HepG2 (cell line): ENCODE measurements around the gene MTHFD1L. TPM values are rescaled to one million over a fixed set of nuclear protein-coding genes. Genes with fewer than 3 reads are reported as not detected.

ENCODE experiments used
- ATAC-seq: fragments of 200-7000 bp; cut with Tn5 transposase; 3 replicates; pipeline ENCODE4 v1.9.1; 2020; ENCODE audit warnings: mild to moderate bottlenecking, moderate library complexity
- BruUV-seq: library from RNA; stranded (reverse); fragments of 400-500 nt; replicated peaks from 2 replicates; lab custom pipeline; 2021; lab: Mats Ljungman, UMichigan
- CTCF ChIA-PET: fragments of 300-600 bp; formaldehyde crosslinking; extraction: SDS; loops from one replicate; lab custom pipeline; 2021; ENCODE audit warnings: low total read pairs, inconsistent platforms, low intra/inter-chr PET ratio; lab: Yijun Ruan, JAX
- POLR2A ChIA-PET: fragments of 350-600 bp; sonication (Branson Sonifier 250); formaldehyde crosslinking; loops from one replicate; lab custom pipeline; 2020; ENCODE audit warnings: antibody characterized with exemption, inconsistent platforms; lab: Yijun Ruan, JAX
- DNase-seq: peaks from one replicate; pipeline ENCODE4 v3.0.0-alpha.2; 2015; ENCODE audit warnings: low spot score
- FAIRE-seq: peaks from 3 replicates; lab custom pipeline; 2011; peaks lifted over from hg19 to GRCh38; lab: Jason Lieb, UNC
- H2AFZ ChIP-seq: one replicate; pipeline ENCODE4 v1.6.1; 2011; ENCODE audit warnings: low read length, inconsistent platforms
- H3K27ac ChIP-seq: fragments of 300-600 bp; 3 replicates; pipeline ENCODE4 v1.8.0; 2011; ENCODE audit warnings: mixed run types, mild to moderate bottlenecking, mixed read lengths, low read length, inconsistent platforms; ENCODE audit not compliant: insufficient read depth; ENCODE audit errors: extremely low read length
- H3K27me3 ChIP-seq, 2 experiments: fragments of 200-600 bp in 1 of 2; 2 replicates in 1 of 2; 3 replicates in 1 of 2; pipeline versions ENCODE4 v1.6.0 to v1.8.0; 2011; ENCODE audit warnings: low read length in 2 of 2, mild to moderate bottlenecking in 2 of 2, moderate library complexity in 2 of 2, inconsistent platforms in 1 of 2; ENCODE audit not compliant: insufficient read depth in 2 of 2, control insufficient read depth in 1 of 2
- H3K36me3 ChIP-seq, 2 experiments: fragments of 200-600 bp in 1 of 2; replicated peaks in 1 of 2; 2 replicates in 1 of 2; 3 replicates in 1 of 2; pipeline versions ENCODE4 v1.5.1 to v1.8.0; 2011; ENCODE audit warnings: low read length in 2 of 2, inconsistent platforms in 1 of 2; ENCODE audit not compliant: insufficient read depth in 2 of 2, control insufficient read depth in 1 of 2
- H3K4me1 ChIP-seq: 2 replicates; pipeline ENCODE4 v1.5.1; 2012; ENCODE audit warnings: low read length, inconsistent platforms; ENCODE audit not compliant: insufficient read depth
- H3K4me2 ChIP-seq: 2 replicates; pipeline ENCODE4 v1.6.0; 2011; ENCODE audit warnings: low read depth, low read length, inconsistent platforms
- H3K4me3 ChIP-seq, 3 experiments: fragments of 200-600 bp in 1 of 3; sonication (generic), shearing (Covaris generic) in 1 of 3; replicated peaks in 1 of 3; 2 replicates each; pipeline ENCODE4 v1.5.1; 2011 to 2016; ENCODE audit warnings: low read length in 3 of 3, inconsistent platforms in 2 of 3, low read depth in 2 of 3, mild to moderate bottlenecking in 2 of 3, control low read depth in 1 of 3, mixed read lengths in 1 of 3; ENCODE audit not compliant: insufficient read depth in 1 of 3
- H3K79me2 ChIP-seq: one replicate; pipeline ENCODE4 v1.6.1; 2011; ENCODE audit warnings: low read length, inconsistent platforms; ENCODE audit not compliant: insufficient read depth
- H3K9ac ChIP-seq: 2 replicates; pipeline ENCODE4 v1.6.0; 2011; ENCODE audit warnings: mild to moderate bottlenecking, low read depth, low read length, inconsistent platforms; ENCODE audit not compliant: insufficient read depth
- H3K9me3 ChIP-seq: 2 replicates; pipeline ENCODE4 v1.5.1; 2012; ENCODE audit warnings: mild to moderate bottlenecking, low read length
- H4K20me1 ChIP-seq: 2 replicates; pipeline ENCODE4 v1.6.0; 2011; ENCODE audit warnings: inconsistent platforms, mild to moderate bottlenecking, low read length, moderate library complexity; ENCODE audit not compliant: insufficient read depth
- CENPX ChIP-seq: sonication (generic); formaldehyde crosslinking; IDR thresholded peaks from 2 replicates; pipeline ENCODE4 v1.9.0; 2021; ENCODE audit warnings: mild to moderate bottlenecking, missing genetic modification reagents, moderate library complexity
- MED8 ChIP-seq: sonication (generic); formaldehyde crosslinking; IDR thresholded peaks from 2 replicates; pipeline ENCODE4 v1.8.1; 2023; ENCODE audit warnings: mild to moderate bottlenecking, missing genetic modification reagents; ENCODE audit not compliant: insufficient replicate concordance
- NR2F6 ChIP-seq, 2 experiments: IDR thresholded peaks; 2 replicates each; pipeline ENCODE4 v1.6.1; 2016; ENCODE audit warnings: antibody characterized with exemption in 1 of 2, mild to moderate bottlenecking in 1 of 2
- PCBP1 ChIP-seq: fragments of 200-400 bp; formaldehyde crosslinking; IDR thresholded peaks from 2 replicates; pipeline ENCODE4 v1.6.1; 2017; ENCODE audit warnings: mild to moderate bottlenecking, low read depth, low read length, borderline replicate concordance
- PRPF4 ChIP-seq: fragments of 200-400 bp; formaldehyde crosslinking; IDR thresholded peaks from 2 replicates; pipeline ENCODE4 v1.6.1; 2016; ENCODE audit warnings: low read length, low read depth; ENCODE audit not compliant: poor library complexity, severe bottlenecking
- ZNF367 ChIP-seq: sonication (generic); formaldehyde crosslinking; IDR thresholded peaks from 2 replicates; pipeline ENCODE4 v1.4.0; 2020; ENCODE audit warnings: missing genetic modification reagents, borderline replicate concordance
- ZNF609 ChIP-seq: sonication (generic); formaldehyde crosslinking; IDR thresholded peaks from 2 replicates; pipeline ENCODE4 v1.4.0; 2020; ENCODE audit warnings: mild to moderate bottlenecking, missing genetic modification reagents, borderline replicate concordance
- ZNF704 ChIP-seq: sonication (generic); formaldehyde crosslinking; IDR thresholded peaks from 2 replicates; pipeline ENCODE4 v1.8.1; 2023; ENCODE audit warnings: mild to moderate bottlenecking, inconsistent platforms, moderate library complexity, missing genetic modification reagents, borderline replicate concordance
- WGBS: methylation state at CpG from one replicate; pipeline ENCODE4 v1.1.6; 2017; ENCODE audit warnings: low lambda C conversion rate; 5-methylcytosine and 5-hydroxymethylcytosine counted together
- in situ Hi-C: cut with HindIII; loops from 2 replicates; pipeline ENCODE4 v1.10.0; 2017; ENCODE audit warnings: low pct_unique_long_range_greater_than_20kb; ENCODE audit not compliant: extremely low pct_ligation_motif_present
- intact Hi-C: fragments of 100-400 bp; cut with micrococcal nuclease; formaldehyde crosslinking; loops from one replicate; pipeline ENCODE4 v1.10.0; 2022; ENCODE audit not compliant: unreplicated experiment
- polyA plus RNA-seq, 8 experiments: library from polyadenylated mRNA; depleted of rRNA in 3 of 8; stranded (reverse) in 7 of 8; unstranded in 1 of 8; fragments of >200 nt; fragmentation: Illumina TruSeq in 4 of 8; extraction: Trizol in 4 of 8; gene quantifications; 2 replicates each; pipeline versions ENCODE4 v1.2.1 to v1.2.3, GENCODE V29; 2011 to 2016; ENCODE audit warnings: low read depth in 4 of 8, missing spikeins in 1 of 8, mixed read lengths in 1 of 8; ENCODE audit not compliant: insufficient read depth in 1 of 8
- total RNA-seq, 5 experiments: library from RNA; depleted of rRNA; stranded (reverse); fragments of >200 nt; fragmentation: Illumina TruSeq; extraction: Trizol; gene quantifications; 2 replicates each; pipeline ENCODE4 v1.2.3, GENCODE V29; 2016; ENCODE audit warnings: low read depth in 1 of 5

MTHFD1L gene
- total and polyA plus RNA-seq, 2 of the 13 experiments (the other 11 are each of a cell fraction or from before 2014, with no cell fraction given): 24.0 to 39.6 TPM

- Histone ChIP-seq H3K9ac (no peak overlapping the region), H3K4me3 (no peak overlapping the region), H3K27me3 (no peaks in the 10 kb centered on the region), H2AFZ (no peak overlapping the region), H3K9me3 (no peaks in the 10 kb centered on the region), H3K4me2 (no peak overlapping the region), H3K4me1 (peaks cover 38% of the 10 kb centered on the region), H3K36me3 (no peaks in the 10 kb centered on the region), H3K79me2 (no peaks in the 10 kb centered on the region), H4K20me1 (no peaks in the 10 kb centered on the region), H3K27ac (no peak overlapping the region)
- no peak for ATAC-seq
- TF ChIP-seq NR2F6 (IDR thresholded peaks at IDR 0.05): no peak
- TF ChIP-seq NR2F6 (CRISPR knock-in tag; IDR thresholded peaks at IDR 0.05): no peak
- no peak for TF ChIP-seq ZNF704 (CRISPR knock-in tag)
- TF ChIP-seq ZNF609 (CRISPR knock-in tag): no peak
- TF ChIP-seq PCBP1: no peak
- TF ChIP-seq CENPX (CRISPR knock-in tag): no peak
- TF ChIP-seq ZNF367 (CRISPR knock-in tag): no peak
- no peak for TF ChIP-seq PRPF4
- TF ChIP-seq MED8 (CRISPR knock-in tag): no peak
- ChIA-PET POLR2A (no interaction called here), CTCF (no interaction called here)
- in situ Hi-C loops: no loop called here
- FAIRE-seq: no peak
- WGBS: 96% methylated on average over 5 of the region's 5 CpGs
- BruUV-seq: no TSS peak
- intact Hi-C loops: loop anchor here (10.0 kb wide), 2 partner anchors 64 to 196 kb away; no protein-coding TSS in a partner anchor
- DNase-seq: no peak
These were observed 263.4 kb downstream of the MTHFD1L start for GRCh38 chr6:151128763-151129370.
